ENCODE results near the gene EDEM3.

DNA sequence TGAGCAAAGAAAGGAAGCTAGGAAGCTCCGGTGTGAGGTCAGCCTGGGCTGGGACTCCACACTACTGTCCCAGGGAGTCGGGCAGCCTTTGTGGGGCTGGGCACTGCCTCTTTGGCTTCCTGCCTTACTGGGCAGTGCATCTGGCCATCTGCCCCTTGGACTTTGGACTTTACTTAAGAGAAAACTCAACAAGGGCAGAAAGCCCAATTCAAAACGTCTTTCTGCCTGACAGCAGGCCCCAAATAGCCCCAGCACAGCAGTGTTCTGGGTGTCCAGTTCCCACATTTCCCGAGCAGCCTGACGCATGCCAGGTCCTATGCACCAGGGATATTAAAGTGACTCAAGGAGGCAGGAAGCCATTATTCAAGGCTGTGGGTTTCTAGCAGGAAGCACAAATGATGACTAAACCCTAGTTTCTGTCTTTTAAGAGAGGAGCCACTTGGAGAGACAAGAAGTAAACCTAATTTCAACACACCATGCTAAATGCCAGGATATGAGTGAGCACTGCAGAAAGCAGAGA, 37.9 kb upstream of the EDEM3 start:
- TF ChIP-seq, protein P1, sequence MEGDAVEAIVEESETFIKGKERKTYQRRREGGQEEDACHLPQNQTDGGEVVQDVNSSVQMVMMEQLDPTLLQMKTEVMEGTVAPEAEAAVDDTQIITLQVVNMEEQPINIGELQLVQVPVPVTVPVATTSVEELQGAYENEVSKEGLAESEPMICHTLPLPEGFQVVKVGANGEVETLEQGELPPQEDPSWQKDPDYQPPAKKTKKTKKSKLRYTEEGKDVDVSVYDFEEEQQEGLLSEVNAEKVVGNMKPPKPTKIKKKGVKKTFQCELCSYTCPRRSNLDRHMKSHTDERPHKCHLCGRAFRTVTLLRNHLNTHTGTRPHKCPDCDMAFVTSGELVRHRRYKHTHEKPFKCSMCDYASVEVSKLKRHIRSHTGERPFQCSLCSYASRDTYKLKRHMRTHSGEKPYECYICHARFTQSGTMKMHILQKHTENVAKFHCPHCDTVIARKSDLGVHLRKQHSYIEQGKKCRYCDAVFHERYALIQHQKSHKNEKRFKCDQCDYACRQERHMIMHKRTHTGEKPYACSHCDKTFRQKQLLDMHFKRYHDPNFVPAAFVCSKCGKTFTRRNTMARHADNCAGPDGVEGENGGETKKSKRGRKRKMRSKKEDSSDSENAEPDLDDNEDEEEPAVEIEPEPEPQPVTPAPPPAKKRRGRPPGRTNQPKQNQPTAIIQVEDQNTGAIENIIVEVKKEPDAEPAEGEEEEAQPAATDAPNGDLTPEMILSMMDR (IDR thresholded peaks at IDR 0.05), result no peak
- no peak for TF ChIP-seq POLR2A (IDR thresholded peaks at IDR 0.05)

All from heart left ventricle (tissue), 13 donors.